Renal cortical epithelial cell (primary cell): ENCODE data around the gene HOXD9. TPM values are rescaled to one million over a fixed set of nuclear protein-coding genes. Genes with fewer than 3 reads are reported as not detected.

ENCODE experiments used
- DNase-seq: peaks from one replicate; pipeline ENCODE4 v3.0.0-alpha.2; 2011; ENCODE audit warnings: low read depth
- total RNA-seq: library from RNA; depleted of rRNA; stranded (reverse); fragments of >200 nt; gene quantifications from 2 replicates; pipeline ENCODE4 v1.2.3, GENCODE V29; 2014

The HOXD9 gene
- total RNA-seq, 1 donor from 2014 or later = 15.7 TPM

- DNase-seq = no peak
These were observed 43.0 kb downstream of the HOXD9 start for GRCh38 chr2:176165370-176166050.

GRCh38 chr2:176166272-176166671 is 43.8 kb downstream of the HOXD9 start:
- no peak for DNase-seq

DNA sequence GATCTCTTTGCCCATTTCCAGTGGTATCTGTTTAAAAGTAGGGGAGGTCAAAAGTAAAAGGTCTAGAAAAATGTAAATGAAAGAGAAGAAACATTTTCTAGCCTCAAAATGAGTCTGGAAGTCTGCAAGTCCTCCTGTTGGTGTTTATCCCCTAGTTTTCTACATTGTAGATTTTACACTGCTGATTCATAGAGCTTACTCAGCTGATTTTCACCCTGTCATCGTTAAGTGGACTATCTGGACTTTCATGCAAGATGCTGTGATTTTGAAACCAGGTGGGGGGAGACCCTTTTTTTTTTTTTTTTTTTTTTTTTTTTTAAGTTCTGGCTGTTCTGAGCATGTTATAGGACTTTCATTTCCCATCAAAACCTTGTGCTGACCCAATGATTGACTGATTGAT is 44.9 kb downstream of the HOXD9 start:
- peak; percentile 66 for DNase-seq

GRCh38 chr2:176169181-176169580 is 46.7 kb downstream of the HOXD9 start:
- no peak for DNase-seq

GRCh38 chr2:176169711-176170110 is 47.2 kb downstream of the HOXD9 start:
- DNase-seq = no peak

GRCh38 chr2:176170602-176171305 is 48.2 kb downstream of the HOXD9 start:
- no peak for DNase-seq

DNA sequence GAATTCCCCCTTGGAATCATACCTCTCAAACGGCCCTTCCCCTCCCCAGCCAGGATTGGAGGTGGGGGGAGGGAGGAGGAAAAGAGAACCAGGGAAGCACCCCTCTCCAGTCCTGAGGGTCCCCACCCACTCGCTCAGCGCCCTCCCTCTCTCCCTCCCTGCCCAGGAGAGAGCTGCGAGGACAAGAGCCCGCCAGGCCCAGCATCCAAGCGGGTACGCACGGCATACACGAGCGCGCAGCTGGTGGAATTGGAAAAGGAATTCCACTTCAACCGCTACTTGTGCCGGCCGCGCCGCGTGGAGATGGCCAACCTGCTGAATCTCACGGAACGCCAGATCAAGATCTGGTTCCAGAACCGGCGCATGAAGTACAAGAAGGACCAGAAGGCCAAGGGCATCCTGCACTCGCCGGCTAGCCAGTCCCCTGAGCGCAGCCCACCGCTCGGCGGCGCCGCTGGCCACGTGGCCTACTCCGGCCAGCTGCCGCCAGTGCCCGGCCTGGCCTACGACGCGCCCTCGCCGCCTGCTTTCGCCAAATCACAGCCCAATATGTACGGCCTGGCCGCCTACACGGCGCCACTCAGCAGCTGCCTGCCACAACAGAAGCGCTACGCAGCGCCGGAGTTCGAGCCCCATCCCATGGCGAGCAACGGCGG is 49.0 kb downstream of the HOXD9 start:
- DNase-seq = no peak

GRCh38 chr2:176172007-176172894 is 49.7 kb downstream of the HOXD9 start:
- no peak for DNase-seq

GRCh38 chr2:176172895-176173566 is 50.5 kb downstream of the HOXD9 start:
- no peak for DNase-seq

- DNase-seq = no peak
These were observed 51.3 kb downstream of the HOXD9 start for GRCh38 chr2:176173567-176174381.

GRCh38 chr2:176174382-176174823 is 51.9 kb downstream of the HOXD9 start:
- DNase-seq = peak; percentile 78

Other genes starting within 250 kb of the HOXD9 start
- 34.9 and 45.8 TPM in 2 replicates for gene LNPK, start 120.5 kb upstream of the HOXD9 start, total RNA-seq
- not detected in 2 replicates for gene EVX2, start 38.8 kb upstream of the HOXD9 start, total RNA-seq
- not detected in 2 replicates for gene HOXD13, start 30.0 kb upstream of the HOXD9 start, total RNA-seq
- gene HOXD12, start 22.9 kb upstream of the HOXD9 start, total RNA-seq = not detected in 2 replicates
- 4.7 and 10.5 TPM in 2 replicates for gene HOXD11, start 15.4 kb upstream of the HOXD9 start, total RNA-seq
- gene HOXD10, start 5.9 kb upstream of the HOXD9 start, total RNA-seq = 3.3 and 33.5 TPM in 2 replicates
- gene HOXD8, start 7.0 kb downstream of the HOXD9 start, total RNA-seq = 13.4 and 41.9 TPM in 2 replicates
- 6.6 and 23.2 TPM in 2 replicates for gene HOXD4, start 28.8 kb downstream of the HOXD9 start, total RNA-seq
- 2.3 and 26.9 TPM in 2 replicates for gene HOXD3, start 34.6 kb downstream of the HOXD9 start, total RNA-seq
- 4.2 and 15.7 TPM in 2 replicates for gene HOXD1, start 65.9 kb downstream of the HOXD9 start, total RNA-seq
- gene MTX2, start 146.7 kb downstream of the HOXD9 start, total RNA-seq = 35.3 and 40.7 TPM in 2 replicates